ENCODE data around the gene ADGRV1. TPM values are rescaled to one million over a fixed set of nuclear protein-coding genes. Genes with fewer than 3 reads are reported as not detected.
"Not testable (repeated sequence)": the region's sequence is repeated elsewhere in the genome, so short reads cannot be mapped to it uniquely, and the experiment has no call there.

The ADGRV1 gene
- total RNA-seq, 1 donor from 2014 or later = 0.20 TPM

DNA sequence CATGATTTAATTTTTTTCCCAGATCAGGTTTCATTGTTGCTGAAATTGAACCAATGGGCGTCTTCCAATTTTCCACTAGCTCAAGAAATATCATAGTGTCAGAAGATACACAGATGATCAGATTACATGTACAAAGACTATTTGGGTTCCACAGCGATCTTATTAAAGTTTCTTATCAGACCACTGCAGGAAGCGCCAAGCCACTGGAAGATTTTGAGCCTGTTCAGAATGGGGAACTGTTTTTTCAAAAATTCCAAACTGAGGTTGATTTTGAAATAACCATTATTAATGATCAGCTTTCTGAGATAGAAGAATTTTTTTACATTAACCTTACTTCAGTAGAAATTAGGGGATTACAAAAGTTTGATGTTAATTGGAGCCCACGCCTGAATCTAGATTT lies 251.6 kb downstream of the ADGRV1 start:
- no peak for DNase-seq (ENCODE audit: low read depth, low spot score)

DNA sequence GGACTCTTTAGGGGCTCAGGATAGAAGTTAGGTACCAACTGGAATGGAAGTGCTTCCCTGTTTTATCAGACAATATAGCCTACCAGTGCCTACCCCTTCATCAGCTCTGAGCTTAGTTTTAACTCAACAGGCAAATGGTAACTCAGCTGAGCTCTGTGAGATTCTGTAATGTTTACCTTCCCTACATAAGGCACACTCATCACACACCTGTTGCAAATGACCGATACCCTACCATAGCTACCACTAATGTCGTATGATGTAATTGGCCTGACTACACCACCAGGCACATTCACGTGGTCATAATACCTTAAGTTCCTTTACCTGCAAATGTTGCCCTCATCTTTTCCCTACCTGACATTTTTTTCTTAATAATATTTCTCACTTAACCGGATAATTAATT lies 254.8 kb downstream of the ADGRV1 start:
- no peak for DNase-seq (ENCODE audit: low read depth, low spot score)

DNA sequence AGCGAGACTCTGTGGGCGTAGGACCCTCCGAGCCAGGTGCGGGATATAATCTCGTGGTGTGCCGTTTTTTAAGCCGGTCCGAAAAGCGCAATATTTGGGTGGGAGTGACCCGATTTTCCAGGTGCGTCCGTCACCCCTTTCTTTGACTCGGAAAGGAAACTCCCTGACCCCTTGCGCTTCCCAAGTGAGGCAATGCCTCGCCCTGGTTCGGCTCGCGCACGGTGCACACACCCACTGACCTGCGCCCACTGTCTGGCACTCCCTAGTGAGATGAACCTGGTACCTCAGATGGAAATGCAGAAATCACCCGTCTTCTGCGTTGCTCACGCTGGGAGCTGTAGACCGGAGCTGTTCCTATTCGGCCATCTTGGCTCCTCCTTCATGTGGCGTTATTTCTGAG lies 263.5 kb downstream of the ADGRV1 start:
- DNase-seq (ENCODE audit: low read depth, low spot score) = not testable (repeated sequence)

DNA sequence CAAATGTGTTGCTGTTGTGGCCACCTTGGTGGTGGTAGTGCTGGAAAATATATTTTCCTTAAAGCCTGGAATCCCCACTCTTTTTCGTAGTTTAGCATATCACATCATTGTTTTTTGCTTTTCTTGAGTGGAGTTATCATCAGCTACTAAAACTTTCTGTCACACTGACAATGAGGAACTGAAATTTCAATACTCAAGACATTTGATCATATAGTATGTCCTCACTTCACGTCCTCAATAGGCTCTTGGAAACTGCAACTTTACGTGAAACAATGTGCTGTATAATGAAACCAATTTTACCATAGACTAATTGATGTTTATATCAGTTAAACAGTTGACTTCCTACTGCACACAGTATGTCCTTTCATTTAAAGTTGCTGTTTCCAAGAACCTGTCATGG lies 265.8 kb downstream of the ADGRV1 start:
- no peak for DNase-seq (ENCODE audit: low read depth, low spot score)

GRCh38 chr5:90830058-90830457 lies 271.5 kb downstream of the ADGRV1 start:
- DNase-seq (ENCODE audit: low read depth, low spot score) = no peak

- no peak for DNase-seq (ENCODE audit: low read depth, low spot score)
These were observed 275.2 kb downstream of the ADGRV1 start for GRCh38 chr5:90833753-90834152.

GRCh38 chr5:90834711-90835110 lies 276.1 kb downstream of the ADGRV1 start:
- DNase-seq (ENCODE audit: low read depth, low spot score) = no peak

DNA sequence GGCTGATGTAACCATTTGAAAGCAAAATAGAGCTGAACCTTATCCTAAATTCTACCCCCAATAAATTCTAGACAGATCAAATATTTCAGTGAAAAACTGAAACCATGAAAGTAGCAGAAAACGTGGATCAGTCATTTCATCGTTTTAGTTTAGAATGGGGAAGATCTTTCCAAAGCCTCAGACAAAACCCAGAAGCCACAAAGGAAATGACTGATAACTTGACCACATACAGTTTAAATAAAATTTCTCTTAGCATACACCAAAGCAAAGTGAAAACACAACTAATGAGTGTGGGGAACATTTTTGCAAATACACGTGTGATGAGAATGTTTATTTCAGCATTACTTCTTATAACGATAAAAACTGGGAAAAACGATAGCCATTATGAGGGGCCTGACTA lies 284.8 kb downstream of the ADGRV1 start:
- no peak for DNase-seq (ENCODE audit: low read depth, low spot score)

GRCh38 chr5:90844931-90845330 lies 286.3 kb downstream of the ADGRV1 start:
- DNase-seq (ENCODE audit: low read depth, low spot score) = no peak

DNA sequence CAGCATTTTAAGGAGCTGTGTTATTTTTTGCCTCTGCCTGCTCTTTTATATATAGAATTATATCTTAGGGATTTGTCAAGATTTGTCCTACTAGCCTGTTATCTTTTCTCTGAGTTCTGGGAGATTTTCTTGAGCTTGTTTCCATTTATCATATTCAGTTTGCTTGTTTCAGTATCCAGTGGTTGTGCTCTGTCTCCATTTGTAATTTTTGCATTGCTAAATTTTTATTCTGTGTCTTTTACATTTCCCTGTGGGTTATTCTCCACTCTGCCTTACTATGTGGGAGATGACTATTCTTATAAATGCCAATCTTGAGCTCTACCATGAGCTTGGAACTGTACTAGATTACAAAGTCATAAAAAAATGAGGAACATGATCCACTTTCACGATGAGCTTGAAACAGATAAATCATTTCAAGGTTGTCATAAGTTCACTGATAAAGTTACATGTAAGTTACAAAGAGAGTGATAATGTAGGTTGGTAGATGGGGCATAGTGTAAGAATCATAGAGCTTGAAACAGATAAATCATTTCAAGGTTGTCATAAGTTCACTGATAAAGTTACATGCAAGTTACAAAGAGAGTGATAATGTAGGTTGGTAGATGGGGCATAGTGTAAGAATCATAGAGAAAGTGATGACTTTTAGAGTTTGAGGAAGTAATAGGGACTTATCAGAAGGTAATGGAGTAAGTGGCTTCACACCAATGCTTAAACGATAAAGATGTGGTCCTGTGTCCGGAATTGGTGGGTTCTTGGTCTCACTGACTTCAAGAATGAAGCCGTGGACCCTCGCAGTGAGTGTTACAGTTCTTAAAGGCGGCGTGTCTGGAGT lies 287.3 kb downstream of the ADGRV1 start:
- DNase-seq (ENCODE audit: low read depth, low spot score) = no peak

DNA sequence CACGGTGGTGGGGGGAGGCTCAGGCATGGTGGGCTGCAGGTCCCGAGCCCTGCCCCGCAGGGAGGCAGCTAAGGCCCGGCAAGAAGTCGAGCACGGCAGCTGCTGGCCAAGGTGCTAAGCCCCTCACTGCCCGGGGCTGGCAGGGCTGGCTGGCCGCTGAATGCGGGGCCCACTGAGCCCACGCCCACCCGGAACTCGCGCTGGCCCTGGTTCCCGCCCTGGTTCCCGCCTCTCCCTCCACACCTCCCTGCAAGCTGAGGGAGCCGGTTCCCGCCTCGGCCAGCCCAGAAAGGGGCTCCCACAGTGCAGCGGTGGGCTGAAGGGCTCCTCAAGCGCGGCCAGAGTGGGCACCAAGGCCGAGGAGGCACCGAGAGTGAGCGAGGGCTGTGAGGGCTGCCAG lies 289.0 kb downstream of the ADGRV1 start:
- not testable (repeated sequence) for DNase-seq (ENCODE audit: low read depth, low spot score)

GRCh38 chr5:90849939-90850338 lies 291.3 kb downstream of the ADGRV1 start:
- no peak for DNase-seq (ENCODE audit: low read depth, low spot score)

GRCh38 chr5:90852531-90852930 lies 293.9 kb downstream of the ADGRV1 start:
- no peak for DNase-seq (ENCODE audit: low read depth, low spot score)

GRCh38 chr5:90853750-90854149 lies 295.2 kb downstream of the ADGRV1 start:
- no peak for DNase-seq (ENCODE audit: low read depth, low spot score)

DNA sequence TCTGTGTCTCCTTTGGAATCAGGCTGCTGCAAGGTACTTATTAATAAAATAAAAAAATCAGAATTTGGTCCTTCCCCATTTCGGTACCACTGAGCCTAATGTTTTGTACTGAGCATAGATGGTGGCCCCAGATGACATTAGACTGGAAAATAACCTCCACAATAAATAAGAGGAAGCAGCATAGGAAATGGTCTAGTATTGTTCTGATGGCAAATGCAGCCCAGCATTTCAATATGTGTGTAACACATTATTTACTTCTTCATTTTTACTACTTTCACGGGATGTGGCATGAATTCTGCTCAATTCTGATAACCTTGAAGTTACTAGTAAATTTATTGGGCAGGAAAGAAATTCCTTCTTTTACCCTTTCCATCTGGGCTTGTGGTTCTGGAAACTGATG lies 295.6 kb downstream of the ADGRV1 start:
- DNase-seq (ENCODE audit: low read depth, low spot score) = no peak

DNA sequence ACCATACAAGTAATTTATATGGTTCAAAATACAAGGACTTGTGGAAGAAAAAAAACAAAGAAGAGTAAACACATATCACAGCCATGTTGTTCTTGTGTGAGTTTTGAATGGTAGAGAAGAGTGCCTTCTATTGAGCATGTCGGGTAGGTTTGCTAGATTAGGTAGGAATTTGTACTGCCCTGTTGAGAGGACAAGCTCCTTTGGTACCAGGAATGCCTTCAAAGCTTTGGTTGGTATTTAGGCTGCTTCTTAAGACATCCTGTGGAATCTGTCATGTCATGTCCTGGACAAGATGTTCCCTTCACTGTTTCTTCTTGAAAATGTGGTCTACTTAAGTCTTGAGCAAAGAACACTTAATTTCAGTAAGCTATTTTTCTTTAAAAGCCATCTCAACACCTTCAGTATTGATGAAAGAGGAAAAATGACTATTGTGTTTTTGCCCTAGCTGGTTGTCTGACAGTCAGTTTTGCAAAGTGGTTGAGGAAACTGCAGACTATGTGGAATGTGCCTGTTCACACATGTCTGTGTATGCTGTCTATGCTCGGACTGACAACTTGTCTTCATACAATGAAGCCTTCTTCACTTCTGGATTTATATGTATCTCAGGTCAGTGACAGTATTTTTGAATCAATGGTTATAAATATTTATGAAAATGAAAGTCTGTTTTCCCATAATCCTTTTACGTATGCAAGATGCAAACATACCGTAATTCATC lies 296.9 kb downstream of the ADGRV1 start:
- no peak for DNase-seq (ENCODE audit: low read depth, low spot score)

GRCh38 chr5:90861843-90862586 lies 303.4 kb downstream of the ADGRV1 start:
- DNase-seq (ENCODE audit: low read depth, low spot score) = no peak

DNA sequence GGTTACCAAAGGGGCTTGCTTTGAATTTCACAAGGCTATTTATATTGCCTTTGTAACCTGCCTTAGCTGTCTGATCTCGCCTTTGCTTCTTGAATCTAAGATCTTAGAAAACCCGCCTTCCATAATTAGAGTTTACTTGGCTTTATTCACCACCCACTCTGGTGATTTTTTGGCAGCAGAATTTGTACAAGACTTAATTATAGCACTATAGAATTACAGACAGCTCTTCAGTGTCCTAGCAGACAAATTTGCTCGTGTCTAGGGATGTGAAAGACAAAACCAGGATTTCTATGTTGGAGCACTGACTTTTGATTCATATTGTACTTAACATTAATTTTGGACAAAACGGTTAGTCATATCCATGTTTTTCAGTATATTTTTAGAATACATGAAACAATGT lies 306.6 kb downstream of the ADGRV1 start:
- no peak for DNase-seq (ENCODE audit: low read depth, low spot score)

GRCh38 chr5:90866333-90866732 lies 307.7 kb downstream of the ADGRV1 start:
- no peak for DNase-seq (ENCODE audit: low read depth, low spot score)

DNA sequence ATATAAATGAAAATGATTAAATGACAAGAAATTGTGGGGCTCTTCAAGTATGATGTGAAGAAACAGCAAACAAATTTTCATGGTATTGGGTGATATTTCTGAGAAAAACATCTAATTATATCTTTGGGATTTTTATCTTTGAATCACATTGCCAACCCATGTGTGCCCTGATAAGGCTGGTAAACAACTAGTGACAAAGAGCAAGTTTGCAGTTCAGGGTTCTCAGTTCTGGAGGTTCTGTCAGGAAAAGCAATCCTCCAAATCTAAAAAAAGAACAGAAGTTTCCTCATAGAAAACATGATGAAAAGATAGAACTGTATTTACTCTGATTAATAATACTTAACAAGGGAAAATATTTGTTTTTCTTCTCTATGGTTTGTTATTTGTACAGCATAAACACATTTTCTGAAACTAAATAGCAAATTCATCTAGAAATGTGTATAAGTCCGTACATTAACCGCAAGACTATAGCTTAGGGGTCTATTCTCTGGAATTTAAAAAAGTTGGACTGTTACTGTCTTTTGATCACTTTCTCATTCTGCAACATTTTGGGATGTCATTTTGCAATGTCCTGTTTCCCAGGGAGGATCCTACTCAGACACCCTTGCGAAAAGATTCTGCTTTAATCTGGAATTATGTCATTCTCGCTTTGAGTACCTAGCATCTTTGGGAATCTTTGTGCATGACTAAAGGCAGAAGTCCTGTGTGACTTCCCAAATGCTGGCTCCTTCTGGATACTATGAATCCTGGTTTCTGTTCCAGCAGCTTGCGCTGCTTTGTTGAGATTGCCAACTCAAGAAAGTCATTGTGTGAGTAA lies 308.5 kb downstream of the ADGRV1 start:
- no peak for DNase-seq (ENCODE audit: low read depth, low spot score)

GRCh38 chr5:90868799-90869198 lies 310.2 kb downstream of the ADGRV1 start:
- DNase-seq (ENCODE audit: low read depth, low spot score) = no peak

All from pulmonary artery endothelial cell (primary cell).